IMR-90 (cell line): Measurements from ENCODE around the gene SUDS3.

Experiments
- CHD1 ChIP-seq: IDR thresholded peaks from 2 replicates; pipeline ENCODE4 v1.6.1; 2012; ENCODE audit warnings: low read depth, low read length, improper control_type of control experiment
- FOS ChIP-seq: fragments of 150-350 bp; IDR thresholded peaks from 2 replicates; pipeline ENCODE4 v1.6.1; 2016; ENCODE audit warnings: low read depth, low read length
- MAFK ChIP-seq: IDR thresholded peaks from 2 replicates; pipeline ENCODE4 v1.6.1; 2012; ENCODE audit warnings: low read depth, low read length, improper control_type of control experiment
- MAZ ChIP-seq: IDR thresholded peaks from 2 replicates; pipeline ENCODE4 v1.6.1; 2012; ENCODE audit warnings: low read depth, mild to moderate bottlenecking, low read length, improper control_type of control experiment, moderate library complexity, borderline replicate concordance
- MXI1 ChIP-seq: IDR thresholded peaks from 2 replicates; pipeline ENCODE4 v1.6.1; 2012; ENCODE audit warnings: low read depth, mild to moderate bottlenecking, low read length, moderate library complexity, borderline replicate concordance
- NFE2L2 ChIP-seq: fragments of 150-350 bp; IDR thresholded peaks from 2 replicates; pipeline ENCODE4 v1.6.1; 2016; ENCODE audit warnings: low read depth, mild to moderate bottlenecking, low read length
- POLR2A ChIP-seq: IDR thresholded peaks from 2 replicates; pipeline ENCODE4 v1.6.1; 2012; ENCODE audit warnings: mild to moderate bottlenecking, low read depth, low read length
- RAD21 ChIP-seq: IDR thresholded peaks from 2 replicates; pipeline ENCODE4 v1.6.1; 2012; ENCODE audit warnings: low read length, improper control_type of control experiment
- RCOR1 ChIP-seq: IDR thresholded peaks from 2 replicates; pipeline ENCODE4 v1.6.1; 2012; ENCODE audit warnings: mild to moderate bottlenecking, low read length, improper control_type of control experiment; ENCODE audit not compliant: insufficient replicate concordance
- RFX5 ChIP-seq: IDR thresholded peaks from 2 replicates; pipeline ENCODE4 v1.8.0; 2012; ENCODE audit warnings: low read depth, mild to moderate bottlenecking, low read length, moderate library complexity
- SMC3 ChIP-seq: fragments of 150-350 bp; IDR thresholded peaks from 2 replicates; pipeline ENCODE4 v1.6.1; 2016; ENCODE audit warnings: low read depth, mild to moderate bottlenecking, antibody characterized with exemption, low read length, moderate library complexity
- TF ChIP-seq, protein P1 (sequence below): conservative IDR thresholded peaks from 2 replicates; pipeline ENCODE4 v1.5.1; 2012; ENCODE audit warnings: mild to moderate bottlenecking, low read depth, low read length, improper control_type of control experiment
- TF ChIP-seq, protein P2 (sequence below): fragments of 150-350 bp; IDR thresholded peaks from 2 replicates; pipeline ENCODE4 v1.6.1; 2016; ENCODE audit warnings: low read depth, mild to moderate bottlenecking, low read length, moderate library complexity, borderline replicate concordance
- TF ChIP-seq, protein P3 (sequence below): fragments of 150-350 bp; IDR thresholded peaks from 2 replicates; pipeline ENCODE4 v1.6.1; 2017; ENCODE audit warnings: mild to moderate bottlenecking, antibody characterized with exemption, low read length, low read depth

DNA sequence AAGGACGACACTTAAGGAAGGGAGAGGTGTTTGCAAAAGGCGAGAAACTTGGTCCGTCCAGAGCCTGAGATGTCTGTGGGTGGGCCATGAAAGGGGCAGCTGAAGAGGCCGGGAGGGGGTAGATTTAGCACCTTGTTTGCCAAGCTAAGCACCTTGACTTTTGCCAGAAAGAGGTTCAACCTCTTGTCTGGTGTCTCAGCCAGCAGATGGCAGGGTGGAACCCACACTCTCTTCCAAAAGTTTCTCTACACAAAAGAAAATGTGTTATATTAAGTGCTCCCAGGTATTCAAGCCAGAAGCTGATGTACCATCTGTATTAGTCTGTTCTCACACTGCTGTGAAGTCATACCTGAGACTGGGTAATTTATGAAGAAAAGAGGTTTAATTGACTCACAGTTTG is 69.9 kb downstream of the SUDS3 start:
- TF ChIP-seq, protein P1, sequence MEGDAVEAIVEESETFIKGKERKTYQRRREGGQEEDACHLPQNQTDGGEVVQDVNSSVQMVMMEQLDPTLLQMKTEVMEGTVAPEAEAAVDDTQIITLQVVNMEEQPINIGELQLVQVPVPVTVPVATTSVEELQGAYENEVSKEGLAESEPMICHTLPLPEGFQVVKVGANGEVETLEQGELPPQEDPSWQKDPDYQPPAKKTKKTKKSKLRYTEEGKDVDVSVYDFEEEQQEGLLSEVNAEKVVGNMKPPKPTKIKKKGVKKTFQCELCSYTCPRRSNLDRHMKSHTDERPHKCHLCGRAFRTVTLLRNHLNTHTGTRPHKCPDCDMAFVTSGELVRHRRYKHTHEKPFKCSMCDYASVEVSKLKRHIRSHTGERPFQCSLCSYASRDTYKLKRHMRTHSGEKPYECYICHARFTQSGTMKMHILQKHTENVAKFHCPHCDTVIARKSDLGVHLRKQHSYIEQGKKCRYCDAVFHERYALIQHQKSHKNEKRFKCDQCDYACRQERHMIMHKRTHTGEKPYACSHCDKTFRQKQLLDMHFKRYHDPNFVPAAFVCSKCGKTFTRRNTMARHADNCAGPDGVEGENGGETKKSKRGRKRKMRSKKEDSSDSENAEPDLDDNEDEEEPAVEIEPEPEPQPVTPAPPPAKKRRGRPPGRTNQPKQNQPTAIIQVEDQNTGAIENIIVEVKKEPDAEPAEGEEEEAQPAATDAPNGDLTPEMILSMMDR = no peak
- TF ChIP-seq SMC3 = no peak
- TF ChIP-seq POLR2A = no peak
- TF ChIP-seq FOS = no peak
- TF ChIP-seq, protein P2, sequence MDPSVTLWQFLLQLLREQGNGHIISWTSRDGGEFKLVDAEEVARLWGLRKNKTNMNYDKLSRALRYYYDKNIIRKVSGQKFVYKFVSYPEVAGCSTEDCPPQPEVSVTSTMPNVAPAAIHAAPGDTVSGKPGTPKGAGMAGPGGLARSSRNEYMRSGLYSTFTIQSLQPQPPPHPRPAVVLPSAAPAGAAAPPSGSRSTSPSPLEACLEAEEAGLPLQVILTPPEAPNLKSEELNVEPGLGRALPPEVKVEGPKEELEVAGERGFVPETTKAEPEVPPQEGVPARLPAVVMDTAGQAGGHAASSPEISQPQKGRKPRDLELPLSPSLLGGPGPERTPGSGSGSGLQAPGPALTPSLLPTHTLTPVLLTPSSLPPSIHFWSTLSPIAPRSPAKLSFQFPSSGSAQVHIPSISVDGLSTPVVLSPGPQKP = no peak
- TF ChIP-seq RFX5 = no peak
- no peak for TF ChIP-seq CHD1
- TF ChIP-seq MXI1 = no peak
- TF ChIP-seq RAD21 = no peak
- TF ChIP-seq RCOR1 = no peak
- TF ChIP-seq, protein P3, sequence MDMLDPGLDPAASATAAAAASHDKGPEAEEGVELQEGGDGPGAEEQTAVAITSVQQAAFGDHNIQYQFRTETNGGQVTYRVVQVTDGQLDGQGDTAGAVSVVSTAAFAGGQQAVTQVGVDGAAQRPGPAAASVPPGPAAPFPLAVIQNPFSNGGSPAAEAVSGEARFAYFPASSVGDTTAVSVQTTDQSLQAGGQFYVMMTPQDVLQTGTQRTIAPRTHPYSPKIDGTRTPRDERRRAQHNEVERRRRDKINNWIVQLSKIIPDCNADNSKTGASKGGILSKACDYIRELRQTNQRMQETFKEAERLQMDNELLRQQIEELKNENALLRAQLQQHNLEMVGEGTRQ = no peak
- TF ChIP-seq MAFK = no peak
- TF ChIP-seq NFE2L2 = no peak
- TF ChIP-seq MAZ = no peak
